GM12892 (cell line): Measurements from ENCODE around the gene SLCO2A1.

Source experiments
- POLR2A ChIP-seq: IDR thresholded peaks from 2 replicates; pipeline ENCODE4 v1.6.1; 2011; ENCODE audit warnings: low read depth, low read length, control low read depth
- TAF1 ChIP-seq: IDR thresholded peaks from 2 replicates; pipeline ENCODE4 v1.6.1; 2011; ENCODE audit warnings: low read depth, mild to moderate bottlenecking, control low read depth, low read length, borderline replicate concordance

- TF ChIP-seq POLR2A, result no peak
- TF ChIP-seq TAF1, result no peak
Measured at GRCh38 chr3:134029256-134029733, 430 bp downstream of the SLCO2A1 start.
